MM.1S (cell line): ENCODE data around the gene CABLES2.

Experiments used
- CTCF ChIP-seq: fragments of 300-600 bp; sonication (generic); IDR thresholded peaks from 2 replicates; pipeline ENCODE4 v1.5.1; 2016; ENCODE audit warnings: antibody characterized with exemption, low read length, mixed read lengths
- EZH2phosphoT487 ChIP-seq: fragments of 300-600 bp; sonication (generic); IDR thresholded peaks from 2 replicates; pipeline ENCODE4 v1.6.1; 2018; ENCODE audit warnings: antibody characterized with exemption, low read length

GRCh38 chr20:62408640-62409039 lies 1.6 kb upstream of the CABLES2 start:
- TF ChIP-seq EZH2phosphoT487 (no peak), CTCF (no peak)
